CD4-positive, alpha-beta T cell treated with Interleukin-17A for 4 hours (primary cell): ENCODE data around the gene CBX2.

Experiments
- DNase-seq: peaks from one replicate; pipeline ENCODE4 v3.0.0-alpha.2; 2020; ENCODE audit warnings: mixed read lengths

CBX2 gene

GRCh38 chr17:79814127-79814973 lies 36.4 kb downstream of the CBX2 start:
- peak; percentile 34 for DNase-seq

- no peak for DNase-seq
These were observed 37.3 kb downstream of the CBX2 start for GRCh38 chr17:79814974-79815835.

- DNase-seq = no peak
These were observed 38.0 kb downstream of the CBX2 start for GRCh38 chr17:79815836-79816461.

- DNase-seq = no peak
These were observed 40.2 kb downstream of the CBX2 start for GRCh38 chr17:79818026-79818758.

- DNase-seq = no peak
These were observed 41.1 kb downstream of the CBX2 start for GRCh38 chr17:79819085-79819484.

- DNase-seq = no peak
These were observed 41.8 kb downstream of the CBX2 start for GRCh38 chr17:79819534-79820276.

- DNase-seq = no peak
These were observed 43.0 kb downstream of the CBX2 start for GRCh38 chr17:79820959-79821330.

- DNase-seq = no peak
These were observed 43.6 kb downstream of the CBX2 start for GRCh38 chr17:79821331-79822095.

- DNase-seq = no peak
These were observed 44.7 kb downstream of the CBX2 start for GRCh38 chr17:79822583-79823124.

GRCh38 chr17:79824234-79824633 lies 46.3 kb downstream of the CBX2 start:
- no peak for DNase-seq

- no peak for DNase-seq
These were observed 47.1 kb downstream of the CBX2 start for GRCh38 chr17:79824893-79825579.

- no peak for DNase-seq
These were observed 47.6 kb downstream of the CBX2 start for GRCh38 chr17:79825580-79825921.

GRCh38 chr17:79826204-79826680 lies 48.3 kb downstream of the CBX2 start:
- no peak for DNase-seq

GRCh38 chr17:79826841-79827578 lies 49.1 kb downstream of the CBX2 start:
- DNase-seq = no peak

- DNase-seq = no peak
These were observed 51.1 kb downstream of the CBX2 start for GRCh38 chr17:79829004-79829403.

GRCh38 chr17:79829457-79829856 lies 51.5 kb downstream of the CBX2 start:
- no peak for DNase-seq

GRCh38 chr17:79830303-79830702 lies 52.4 kb downstream of the CBX2 start:
- DNase-seq = no peak

- DNase-seq = no peak
These were observed 52.9 kb downstream of the CBX2 start for GRCh38 chr17:79830763-79831264.
